Nephron (organoid): ENCODE results near the gene GSS.

Experiments
- H3K27ac Mint-ChIP-seq, 3 experiments: 2 replicates each; pipeline ENCODE4 v1.8.0; 2020; ENCODE audit warnings: mixed read lengths in 3 of 3, mild to moderate bottlenecking in 2 of 3, moderate library complexity in 1 of 3
- H3K27me3 Mint-ChIP-seq: 2 replicates; pipeline ENCODE4 v1.8.0; 2021; ENCODE audit warnings: low read depth, mild to moderate bottlenecking, moderate library complexity, mixed read lengths
- H3K36me3 Mint-ChIP-seq: 2 replicates; pipeline ENCODE4 v1.8.0; 2020; ENCODE audit warnings: low read depth, mixed read lengths
- H3K4me1 Mint-ChIP-seq: 2 replicates; pipeline ENCODE4 v1.8.0; 2020; ENCODE audit warnings: mixed read lengths
- H3K4me3 Mint-ChIP-seq, 3 experiments: 2 replicates each; pipeline ENCODE4 v1.8.0; 2020; ENCODE audit warnings: mild to moderate bottlenecking in 3 of 3, mixed read lengths in 3 of 3, moderate library complexity in 2 of 3
- H3K9me3 Mint-ChIP-seq: 2 replicates; pipeline ENCODE4 v1.8.0; 2020; ENCODE audit warnings: mixed read lengths
- TF ChIP-seq, protein P1 (sequence below), 3 experiments: fragments of 200-600 bp; sonication (generic); IDR thresholded peaks; one replicate each; pipeline ENCODE4 v1.5.0; 2021; ENCODE audit warnings: antibody characterized with exemption in 3 of 3; ENCODE audit not compliant: unreplicated experiment in 3 of 3

GSS gene

DNA sequence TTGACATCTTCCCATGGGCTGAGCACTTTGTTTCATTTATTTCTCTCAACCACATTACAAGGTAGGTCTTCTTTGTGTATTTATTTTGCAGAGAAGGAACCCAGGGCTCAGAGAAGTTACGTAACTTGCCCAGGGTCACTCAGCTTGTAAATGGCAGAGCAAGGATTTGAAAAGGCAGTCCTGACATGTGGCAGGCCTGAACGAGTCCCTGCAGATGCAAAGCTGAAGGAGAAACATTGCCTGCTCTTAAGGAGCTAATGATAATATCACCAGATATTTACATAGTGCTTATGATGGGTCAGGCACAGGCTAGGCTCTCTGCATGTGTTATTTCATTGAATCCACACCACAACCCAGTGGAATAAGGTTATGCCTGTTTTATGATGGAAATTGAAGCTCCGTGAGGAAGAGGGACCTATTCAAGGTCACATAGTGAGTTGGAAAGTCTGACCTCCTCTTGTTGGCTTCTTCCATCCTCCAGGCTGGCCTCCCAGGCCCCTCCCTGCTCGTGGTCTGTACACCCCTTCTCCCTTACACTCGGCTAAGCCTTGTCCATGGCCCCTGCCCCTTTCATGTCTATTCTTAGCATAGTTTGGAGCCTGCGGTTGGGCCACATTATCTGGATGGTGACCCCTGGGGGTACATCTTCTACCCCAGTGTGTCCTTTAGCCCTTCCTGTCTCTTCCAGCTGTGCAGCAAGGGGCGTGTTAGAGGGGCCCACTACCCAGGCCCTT is 12.6 kb upstream of the GSS start:
- TF ChIP-seq, protein P1, sequence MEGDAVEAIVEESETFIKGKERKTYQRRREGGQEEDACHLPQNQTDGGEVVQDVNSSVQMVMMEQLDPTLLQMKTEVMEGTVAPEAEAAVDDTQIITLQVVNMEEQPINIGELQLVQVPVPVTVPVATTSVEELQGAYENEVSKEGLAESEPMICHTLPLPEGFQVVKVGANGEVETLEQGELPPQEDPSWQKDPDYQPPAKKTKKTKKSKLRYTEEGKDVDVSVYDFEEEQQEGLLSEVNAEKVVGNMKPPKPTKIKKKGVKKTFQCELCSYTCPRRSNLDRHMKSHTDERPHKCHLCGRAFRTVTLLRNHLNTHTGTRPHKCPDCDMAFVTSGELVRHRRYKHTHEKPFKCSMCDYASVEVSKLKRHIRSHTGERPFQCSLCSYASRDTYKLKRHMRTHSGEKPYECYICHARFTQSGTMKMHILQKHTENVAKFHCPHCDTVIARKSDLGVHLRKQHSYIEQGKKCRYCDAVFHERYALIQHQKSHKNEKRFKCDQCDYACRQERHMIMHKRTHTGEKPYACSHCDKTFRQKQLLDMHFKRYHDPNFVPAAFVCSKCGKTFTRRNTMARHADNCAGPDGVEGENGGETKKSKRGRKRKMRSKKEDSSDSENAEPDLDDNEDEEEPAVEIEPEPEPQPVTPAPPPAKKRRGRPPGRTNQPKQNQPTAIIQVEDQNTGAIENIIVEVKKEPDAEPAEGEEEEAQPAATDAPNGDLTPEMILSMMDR (IDR thresholded peaks at IDR 0.05; ENCODE audit: unreplicated experiment in 3 of 3) = no peak
- peaks cover 56% of the 10 kb centered on the region for H3K4me1 Mint-ChIP-seq

DNA sequence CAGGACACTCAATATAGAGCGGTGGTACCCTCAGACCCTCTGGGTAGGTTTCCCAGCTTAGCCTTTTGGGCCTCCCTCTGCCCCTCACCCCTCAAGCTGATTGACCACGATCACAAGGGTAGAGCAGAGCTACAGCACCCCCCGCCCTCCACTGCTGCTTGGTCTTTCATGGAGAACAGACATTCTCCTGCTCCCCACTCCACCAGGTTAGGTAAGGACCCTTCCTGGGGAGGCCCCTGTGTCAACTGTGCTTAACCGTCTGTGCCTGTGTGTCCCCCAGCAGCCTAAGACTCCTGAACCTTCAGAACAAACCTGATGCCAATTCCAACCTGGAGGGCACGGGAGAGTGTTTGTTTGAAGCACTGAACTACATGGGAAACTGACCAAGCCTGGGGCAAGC is 11.8 kb upstream of the GSS start:
- TF ChIP-seq, protein P1 (IDR thresholded peaks at IDR 0.05; ENCODE audit: unreplicated experiment in 3 of 3) = no peak
- Mint-ChIP-seq H3K27ac (no peak overlapping the region), H3K9me3 (no peaks in the 10 kb centered on the region)

More for the DNA sequence above, 12.6 kb upstream of the GSS start:
- H3K27me3 Mint-ChIP-seq = peaks cover 5% of the 10 kb centered on the region
- no peak overlapping the region for H3K27ac Mint-ChIP-seq
- no peaks in the 10 kb centered on the region for H3K9me3 Mint-ChIP-seq
- H3K4me3 Mint-ChIP-seq = no peak overlapping the region
- no peaks in the 10 kb centered on the region for H3K36me3 Mint-ChIP-seq

DNA sequence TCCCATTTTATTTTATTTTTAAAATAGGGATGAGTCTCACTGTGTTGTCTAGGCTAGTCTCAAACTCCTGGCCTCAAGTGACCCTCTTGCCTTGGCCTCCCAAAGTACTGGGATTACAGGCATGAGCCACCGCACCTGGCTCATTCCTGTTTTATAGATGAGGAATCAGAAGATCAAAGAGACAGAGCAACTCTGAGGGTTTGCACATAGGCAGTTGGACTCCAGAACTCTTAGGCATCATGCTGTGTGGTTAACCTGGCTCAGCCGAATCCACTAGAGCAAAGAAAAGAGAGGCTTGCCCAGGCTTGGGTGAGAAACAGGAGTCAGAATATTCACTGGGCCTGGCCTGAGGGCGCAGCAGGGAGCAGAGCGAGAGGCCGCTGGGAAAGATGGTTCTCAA is 9.4 kb upstream of the GSS start:
- no peak overlapping the region for H3K4me3 Mint-ChIP-seq
- no peak overlapping the region for H3K27ac Mint-ChIP-seq
- H3K27me3 Mint-ChIP-seq = peaks cover 5% of the 10 kb centered on the region
- TF ChIP-seq, protein P1 (IDR thresholded peaks at IDR 0.05; ENCODE audit: unreplicated experiment in 3 of 3) = no peak
- no peaks in the 10 kb centered on the region for H3K9me3 Mint-ChIP-seq
- H3K36me3 Mint-ChIP-seq = no peaks in the 10 kb centered on the region
- H3K4me1 Mint-ChIP-seq = peaks cover 40% of the 10 kb centered on the region

More for the DNA sequence above, 11.8 kb upstream of the GSS start:
- Mint-ChIP-seq H3K36me3 (no peaks in the 10 kb centered on the region), H3K4me3 (no peak overlapping the region), H3K27me3 (peaks cover 5% of the 10 kb centered on the region), H3K4me1 (peaks cover 50% of the 10 kb centered on the region)

DNA sequence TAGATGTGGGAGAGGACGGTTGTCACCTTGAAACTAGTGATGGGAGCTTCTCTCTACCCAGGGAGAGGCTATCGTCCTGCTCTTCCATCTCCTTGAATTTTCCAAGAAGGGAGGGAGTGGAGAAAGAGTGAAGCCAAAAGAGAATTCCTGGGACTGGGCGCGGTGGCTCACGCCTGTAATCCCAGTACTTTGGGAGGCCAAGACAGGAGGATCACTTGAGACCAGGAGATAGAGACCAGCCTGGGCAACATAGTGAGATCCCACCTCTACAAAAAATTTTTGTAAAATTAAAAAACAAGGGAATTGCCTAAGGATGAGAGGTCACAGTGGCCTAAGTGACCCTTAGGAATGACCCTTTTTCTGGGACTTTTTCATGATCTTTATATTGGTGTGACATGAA is 8.9 kb upstream of the GSS start:
- H3K9me3 Mint-ChIP-seq = no peaks in the 10 kb centered on the region
- peaks cover 36% of the 10 kb centered on the region for H3K4me1 Mint-ChIP-seq
- H3K36me3 Mint-ChIP-seq = no peaks in the 10 kb centered on the region
- H3K4me3 Mint-ChIP-seq = no peak overlapping the region
- no peak overlapping the region for H3K27ac Mint-ChIP-seq
- TF ChIP-seq, protein P1 (IDR thresholded peaks at IDR 0.05; ENCODE audit: unreplicated experiment in 3 of 3) = no peak
- H3K27me3 Mint-ChIP-seq = peaks cover 5% of the 10 kb centered on the region

DNA sequence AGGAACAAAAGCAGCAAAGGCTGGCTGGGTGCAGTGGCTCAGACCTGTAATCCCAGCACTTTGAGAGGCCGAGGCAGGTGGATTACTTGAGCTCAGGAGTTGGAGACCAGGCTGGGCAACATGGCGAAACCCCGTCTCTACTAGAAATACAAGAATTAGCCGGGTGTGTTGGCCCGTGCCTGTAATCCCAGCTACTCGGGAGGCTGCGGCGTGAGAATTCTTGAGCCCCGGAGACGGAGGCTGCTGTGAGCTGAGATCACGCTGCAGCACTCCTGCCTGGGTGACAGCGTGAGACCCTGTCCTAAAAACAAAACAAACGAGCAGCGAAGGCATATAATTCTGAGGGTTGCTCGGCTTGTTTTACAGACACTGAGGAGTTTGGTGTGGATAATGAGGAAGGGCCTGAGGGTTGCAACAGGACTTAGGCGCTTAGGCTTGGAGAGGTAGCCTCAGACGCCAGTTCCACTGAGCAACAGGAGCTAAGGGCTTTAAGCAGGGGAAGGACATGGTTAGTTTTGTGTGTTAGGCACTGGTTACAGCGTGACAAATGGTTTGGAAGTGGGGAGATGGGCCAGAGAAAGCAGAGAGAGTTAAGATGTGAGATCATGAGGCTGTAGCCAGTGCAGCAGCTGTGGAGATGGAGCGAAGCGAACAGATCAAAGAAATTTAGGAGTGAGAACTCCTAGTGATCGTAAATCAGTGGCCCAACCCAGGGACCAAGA is 1.3 kb upstream of the GSS start:
- TF ChIP-seq, protein P1 (IDR thresholded peaks at IDR 0.05; ENCODE audit: unreplicated experiment in 3 of 3) = no peak
- Mint-ChIP-seq H3K9me3 (no peaks in the 10 kb centered on the region), H3K4me1 (peaks cover 42% of the 10 kb centered on the region), H3K4me3 (peak overlapping the region; percentile 94 to 97 (median 96)), H3K36me3 (no peaks in the 10 kb centered on the region), H3K27me3 (no peaks in the 10 kb centered on the region), H3K27ac (peak overlapping the region; percentile 98 to 100 (median 99))
